Esophagus squamous epithelium (tissue), 5 donors: ENCODE measurements around the gene FAM53B. TPM values are rescaled to one million over a fixed set of nuclear protein-coding genes. Genes with fewer than 3 reads are reported as not detected.
A peak's percentile ranks its signal among the peaks of the same experiment; 100 is the strongest.

Source experiments
- DNase-seq: peaks from one replicate; lab custom pipeline; 2025; lab: John Stamatoyannopoulos, UW
- H3K27ac ChIP-seq, 4 donors: fragments of 200-600 bp; sonication (generic); one replicate each; pipeline ENCODE4 v1.5.1; 2016 to 2019; ENCODE audit warnings: mild to moderate bottlenecking in 1 of 4
- H3K27me3 ChIP-seq, 4 donors: fragments of 200-600 bp; sonication (generic); 1 replicate in 3 of 4; 2 replicates in 1 of 4; pipeline versions ENCODE4 v1.5.1 to v1.6.0; 2017 to 2021; ENCODE audit warnings: antibody characterized with exemption in 1 of 4
- H3K36me3 ChIP-seq, 3 donors: fragments of 200-600 bp; sonication (generic); one replicate each; pipeline ENCODE4 v1.5.1; 2016 to 2019
- H3K4me1 ChIP-seq, 3 donors: fragments of 200-600 bp; sonication (generic); one replicate each; pipeline ENCODE4 v1.5.1; 2017 to 2019
- H3K4me3 ChIP-seq, 4 donors: fragments of 200-600 bp; sonication (generic); 1 replicate in 3 of 4; 2 replicates in 1 of 4; pipeline ENCODE4 v1.5.1; 2016 to 2019; ENCODE audit warnings: mild to moderate bottlenecking in 2 of 4, moderate library complexity in 1 of 4
- H3K9me3 ChIP-seq, 3 donors: fragments of 200-600 bp; sonication (generic); one replicate each; pipeline ENCODE4 v1.5.1; 2016 to 2019
- POLR2A ChIP-seq, 4 donors: fragments of 450-650 bp; IDR thresholded peaks; one replicate each; pipeline ENCODE4 v1.6.1; 2017; ENCODE audit warnings: antibody characterized with exemption in 4 of 4, mild to moderate bottlenecking in 4 of 4, moderate library complexity in 3 of 4
- WGBS, 2 donors: methylation state at CpG; one replicate each; pipeline ENCODE4 v1.1.5; 2018; 5-methylcytosine and 5-hydroxymethylcytosine counted together
- intact Hi-C: fragments of 100-400 bp; cut with DNase I; formaldehyde crosslinking; loops from one replicate; pipeline ENCODE4 v1.15.0; 2022
- total RNA-seq, 4 donors: library from RNA; depleted of rRNA; stranded (reverse); fragments of >200 nt; gene quantifications; one replicate each; pipeline ENCODE4 v1.1.0, GENCODE V29; 2016
- TF ChIP-seq, protein P1 (sequence below), 6 experiments: fragments of 450-650 bp in 4 of 6; fragments of 200-600 bp in 2 of 6; sonication (generic) in 2 of 6; IDR thresholded peaks; one replicate each; pipeline ENCODE4 v1.5.1; 2016 to 2019; ENCODE audit warnings: antibody characterized with exemption in 6 of 6, mild to moderate bottlenecking in 4 of 6, moderate library complexity in 4 of 6
- donor health status: DM: yes; HTN: yes; CAD: no.

Gene FAM53B
- total RNA-seq, 4 donors from 2014 or later: 27.4 to 54.2 (median 31.5) TPM

- WGBS, 2 donors: 60 to 69% methylated on average over 1 to 15 of the region's 23 CpGs
- intact Hi-C loops: no loop called here
- Histone ChIP-seq H3K27me3 (no peaks in the 10 kb centered on the region), H3K27ac (peak overlapping the region; percentile 6 to 60 (median 54)), H3K36me3 (peaks cover 6 to 31% (median 7%) of the 10 kb centered on the region in 3 donors), H3K4me3 (no peak overlapping the region), H3K9me3 (no peaks in the 10 kb centered on the region), H3K4me1 (peaks cover 50 to 98% (median 67%) of the 10 kb centered on the region in 3 donors)
- TF ChIP-seq, protein P1, sequence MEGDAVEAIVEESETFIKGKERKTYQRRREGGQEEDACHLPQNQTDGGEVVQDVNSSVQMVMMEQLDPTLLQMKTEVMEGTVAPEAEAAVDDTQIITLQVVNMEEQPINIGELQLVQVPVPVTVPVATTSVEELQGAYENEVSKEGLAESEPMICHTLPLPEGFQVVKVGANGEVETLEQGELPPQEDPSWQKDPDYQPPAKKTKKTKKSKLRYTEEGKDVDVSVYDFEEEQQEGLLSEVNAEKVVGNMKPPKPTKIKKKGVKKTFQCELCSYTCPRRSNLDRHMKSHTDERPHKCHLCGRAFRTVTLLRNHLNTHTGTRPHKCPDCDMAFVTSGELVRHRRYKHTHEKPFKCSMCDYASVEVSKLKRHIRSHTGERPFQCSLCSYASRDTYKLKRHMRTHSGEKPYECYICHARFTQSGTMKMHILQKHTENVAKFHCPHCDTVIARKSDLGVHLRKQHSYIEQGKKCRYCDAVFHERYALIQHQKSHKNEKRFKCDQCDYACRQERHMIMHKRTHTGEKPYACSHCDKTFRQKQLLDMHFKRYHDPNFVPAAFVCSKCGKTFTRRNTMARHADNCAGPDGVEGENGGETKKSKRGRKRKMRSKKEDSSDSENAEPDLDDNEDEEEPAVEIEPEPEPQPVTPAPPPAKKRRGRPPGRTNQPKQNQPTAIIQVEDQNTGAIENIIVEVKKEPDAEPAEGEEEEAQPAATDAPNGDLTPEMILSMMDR (IDR thresholded peaks at IDR 0.05): no peak
- DNase-seq: no peak
These were observed 118.3 kb downstream of the FAM53B start for GRCh38 chr10:124625831-124626238.

DNA sequence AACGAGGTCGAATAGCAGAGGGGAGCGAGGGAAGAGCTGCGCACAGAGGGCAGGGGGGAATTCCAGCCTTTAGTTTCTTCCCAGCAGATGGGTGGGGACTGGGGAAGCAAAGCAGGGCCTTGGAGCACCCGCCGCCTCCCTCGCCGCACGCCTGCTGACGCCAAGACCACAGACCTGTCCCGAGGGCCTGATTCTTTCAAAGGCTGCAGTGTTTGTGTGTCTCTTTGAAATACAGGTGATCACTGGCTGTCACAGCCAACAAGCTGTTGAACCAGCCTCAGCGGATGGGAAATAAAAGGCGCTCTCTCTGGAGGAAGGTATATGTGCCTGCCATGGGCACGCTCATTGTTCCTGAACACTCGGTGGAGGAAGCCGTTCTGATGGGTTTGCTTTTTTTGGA lies 119.3 kb downstream of the FAM53B start:
- peaks cover 6 to 38% (median 7%) of the 10 kb centered on the region in 3 donors for H3K36me3 ChIP-seq
- TF ChIP-seq POLR2A (IDR thresholded peaks at IDR 0.05): no peak
- TF ChIP-seq, protein P1 (IDR thresholded peaks at IDR 0.05): no peak
- DNase-seq: no peak
- WGBS, 2 donors: 49 to 53% methylated on average over 5 to 10 of the region's 16 CpGs
- no peaks in the 10 kb centered on the region for H3K27me3 ChIP-seq
- no peaks in the 10 kb centered on the region for H3K9me3 ChIP-seq
- H3K4me3 ChIP-seq: no peak overlapping the region
- H3K27ac ChIP-seq: peak overlapping the region; percentile 16 to 60 (median 54)
- peaks cover 56 to 98% (median 76%) of the 10 kb centered on the region in 3 donors for H3K4me1 ChIP-seq
- intact Hi-C loops: no loop called here

DNA sequence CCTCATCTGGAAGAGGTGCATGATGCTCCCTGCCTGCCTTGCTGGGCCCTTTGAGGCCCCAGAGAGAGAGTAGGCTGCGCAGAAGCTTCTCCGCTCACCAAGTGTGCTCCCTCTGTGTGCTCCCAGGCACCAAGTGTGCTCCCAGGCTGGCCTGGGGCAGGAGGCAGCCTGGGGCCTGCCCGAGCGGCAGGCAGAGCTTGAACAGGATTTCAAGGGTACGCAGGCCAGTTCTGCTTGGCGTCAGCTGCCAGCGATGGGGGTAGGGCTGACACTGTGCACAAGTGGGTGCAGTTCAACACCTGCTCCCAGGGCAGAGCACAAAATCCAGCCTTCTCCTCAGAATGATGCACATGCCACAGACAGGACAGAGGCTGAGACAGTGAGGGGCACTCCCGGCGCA lies 119.7 kb downstream of the FAM53B start:
- intact Hi-C loops: no loop called here
- Histone ChIP-seq H3K27ac (peak overlapping the region; percentile 16 to 60 (median 34)), H3K4me3 (no peak overlapping the region), H3K27me3 (no peaks in the 10 kb centered on the region), H3K9me3 (no peaks in the 10 kb centered on the region), H3K4me1 (peaks cover 60 to 98% (median 76%) of the 10 kb centered on the region in 3 donors), H3K36me3 (peaks cover 6 to 38% (median 7%) of the 10 kb centered on the region in 3 donors)
- TF ChIP-seq, protein P1 (IDR thresholded peaks at IDR 0.05): no peak
- TF ChIP-seq POLR2A (IDR thresholded peaks at IDR 0.05): no peak
- DNase-seq: no peak
- no CpG with 5 or more reads among the region's 9 CpGs for WGBS, 2 donors

DNA sequence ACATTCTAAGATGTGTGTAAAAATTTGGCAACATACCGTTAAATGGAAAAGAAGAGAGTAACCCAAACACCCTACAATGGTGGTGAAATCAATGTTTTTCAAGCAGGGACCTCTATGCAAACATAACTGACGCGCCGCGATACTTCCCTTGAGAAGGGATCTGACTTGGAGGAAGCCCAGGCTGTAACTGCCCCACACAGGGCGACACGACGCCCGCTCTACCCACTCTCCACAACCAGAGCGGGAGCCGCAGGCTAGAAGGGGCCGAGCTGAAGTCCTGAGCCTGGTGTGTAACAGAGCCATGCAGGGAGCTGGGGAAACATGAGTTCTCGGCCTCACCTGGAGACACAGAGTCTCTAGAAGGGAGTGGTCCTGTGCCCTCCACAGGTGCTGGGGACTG lies 120.2 kb downstream of the FAM53B start:
- H3K4me3 ChIP-seq: no peak overlapping the region
- TF ChIP-seq POLR2A (IDR thresholded peaks at IDR 0.05): no peak
- TF ChIP-seq, protein P1 (IDR thresholded peaks at IDR 0.05): no peak
- H3K4me1 ChIP-seq: peaks cover 61 to 98% (median 76%) of the 10 kb centered on the region in 3 donors
- no peak for DNase-seq
- H3K27me3 ChIP-seq: no peaks in the 10 kb centered on the region
- intact Hi-C loops: no loop called here
- H3K9me3 ChIP-seq: no peaks in the 10 kb centered on the region
- peak overlapping the region in 2 of 4 donors; percentile 16 to 50 for H3K27ac ChIP-seq
- 86 to 92% methylated on average over 10 to 13 of the region's 13 CpGs for WGBS, 2 donors
- peaks cover 6 to 38% (median 7%) of the 10 kb centered on the region in 3 donors for H3K36me3 ChIP-seq

DNA sequence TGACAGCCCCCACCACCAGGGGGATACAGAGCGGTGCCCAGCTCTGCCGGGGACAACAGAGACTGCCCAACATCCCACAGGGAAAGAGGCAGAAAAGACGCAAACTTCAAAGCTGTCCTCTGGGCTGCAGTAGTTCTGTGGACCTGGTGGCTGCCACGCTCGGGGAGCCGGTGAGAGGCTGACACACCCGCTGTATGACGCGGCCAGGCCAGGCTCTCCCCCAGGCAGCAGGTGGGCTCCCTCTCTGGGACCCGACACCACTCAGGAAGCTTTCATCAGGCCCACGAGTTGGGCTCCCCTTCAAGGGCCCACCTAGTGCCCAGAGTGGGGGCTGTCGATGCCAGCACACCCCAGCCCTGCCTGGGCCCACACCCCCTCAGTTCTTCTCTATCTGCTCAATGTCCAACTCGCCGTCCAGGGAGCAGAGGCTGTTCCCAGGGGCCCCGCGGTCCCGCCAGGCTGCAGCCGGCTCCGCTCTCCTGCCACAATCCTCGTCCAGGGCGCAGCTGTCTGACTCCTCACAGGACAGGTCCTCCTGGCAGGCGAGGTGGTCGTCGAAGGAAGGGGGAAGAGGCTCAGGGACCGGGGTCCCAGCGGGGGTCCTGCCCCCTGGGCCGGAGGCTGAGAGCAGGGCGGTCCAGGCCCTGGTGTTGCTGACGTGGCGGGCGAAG lies 121.2 kb downstream of the FAM53B start:
- no peaks in the 10 kb centered on the region for H3K9me3 ChIP-seq
- H3K36me3 ChIP-seq: peaks cover 6 to 48% (median 12%) of the 10 kb centered on the region in 3 donors
- WGBS, 2 donors: 75 to 85% methylated on average over 2 to 4 of the region's 31 CpGs
- no peaks in the 10 kb centered on the region for H3K27me3 ChIP-seq
- intact Hi-C loops: no loop called here
- H3K4me3 ChIP-seq: no peak overlapping the region
- DNase-seq: no peak
- TF ChIP-seq, protein P1 (IDR thresholded peaks at IDR 0.05): no peak
- TF ChIP-seq POLR2A (IDR thresholded peaks at IDR 0.05): no peak
- H3K4me1 ChIP-seq: peaks cover 58 to 98% (median 72%) of the 10 kb centered on the region in 3 donors
- H3K27ac ChIP-seq: no peak overlapping the region
